Endodermal cell (in vitro differentiated cells): Measurements from ENCODE around the gene MRM2. TPM values are rescaled to one million over a fixed set of nuclear protein-coding genes. Genes with fewer than 3 reads are reported as not detected.

Source experiments
- DNase-seq: peaks from one replicate; pipeline ENCODE4 v3.0.0-alpha.2; 2017
- H3K27ac ChIP-seq: 2 replicates; pipeline ENCODE4 v1.5.1; 2013; ENCODE audit warnings: mild to moderate bottlenecking, low read depth, low read length, moderate library complexity
- H3K27me3 ChIP-seq: 2 replicates; pipeline ENCODE4 v1.6.1; 2013; ENCODE audit warnings: mild to moderate bottlenecking, low read length, moderate library complexity; ENCODE audit not compliant: insufficient read depth, control insufficient read depth, poor library complexity, severe bottlenecking
- H3K36me3 ChIP-seq: 2 replicates; pipeline ENCODE4 v1.7.0; 2013; ENCODE audit warnings: mild to moderate bottlenecking, low read length, moderate library complexity; ENCODE audit not compliant: control insufficient read depth, insufficient read depth
- H3K4me1 ChIP-seq: one replicate; pipeline ENCODE4 v1.7.0; 2013; ENCODE audit warnings: low read length; ENCODE audit not compliant: control insufficient read depth, insufficient read depth
- H3K4me3 ChIP-seq: 2 replicates; pipeline ENCODE4 v1.5.1; 2013; ENCODE audit warnings: mild to moderate bottlenecking, low read length, moderate library complexity
- H3K9ac ChIP-seq: 2 replicates; pipeline ENCODE4 v1.6.1; 2013; ENCODE audit warnings: mild to moderate bottlenecking, low read length, moderate library complexity; ENCODE audit not compliant: poor library complexity, severe bottlenecking; ENCODE audit errors: extremely low read depth
- H3K9me3 ChIP-seq: 2 replicates; pipeline ENCODE4 v1.6.1; 2013; ENCODE audit warnings: mild to moderate bottlenecking, low read length, moderate library complexity; ENCODE audit not compliant: control insufficient read depth
- H3K27ac Mint-ChIP-seq: 2 replicates; pipeline ENCODE4 v1.8.0; 2020; ENCODE audit warnings: mixed read lengths
- H3K27me3 Mint-ChIP-seq: 2 replicates; pipeline ENCODE4 v1.8.0; 2021; ENCODE audit warnings: mild to moderate bottlenecking, mixed read lengths; ENCODE audit not compliant: insufficient read depth
- H3K36me3 Mint-ChIP-seq: 2 replicates; pipeline ENCODE4 v1.8.0; 2020; ENCODE audit warnings: low read depth, mixed read lengths
- H3K4me1 Mint-ChIP-seq: 2 replicates; pipeline ENCODE4 v1.8.0; 2020; ENCODE audit warnings: mixed read lengths
- H3K4me3 Mint-ChIP-seq: 2 replicates; pipeline ENCODE4 v1.8.0; 2020; ENCODE audit warnings: mild to moderate bottlenecking, moderate library complexity, mixed read lengths
- H3K9me3 Mint-ChIP-seq: 2 replicates; pipeline ENCODE4 v1.8.0; 2020; ENCODE audit warnings: mild to moderate bottlenecking, mixed read lengths
- WGBS, 2 experiments: methylation state at CpG; one replicate each; pipeline versions ENCODE4 v1.1.5 to v1.1.7; 2013; ENCODE audit warnings: missing lambda C conversion rate in 2 of 2, mixed read lengths in 1 of 2; ENCODE audit not compliant: insufficient coverage in 1 of 2, insufficient read length in 1 of 2; 5-methylcytosine and 5-hydroxymethylcytosine counted together
- total RNA-seq, 2 donors: library from RNA; stranded (reverse); fragmentation: NEBNext Ultra II Directional in 1 of 2; extraction: Animal tissue kit (Norgen Biotek cat#: 25700) in 1 of 2; gene quantifications; 2 replicates in 1 of 2; 3 replicates in 1 of 2; pipeline ENCODE4 v1.2.1, GENCODE V29; 2021
- TF ChIP-seq, protein P1 (sequence below): fragments of 200-600 bp; sonication (generic); conservative IDR thresholded peaks from 2 replicates; pipeline ENCODE4 v1.5.0; 2021; ENCODE audit warnings: antibody characterized with exemption, mild to moderate bottlenecking

The MRM2 gene
- total RNA-seq, 2 donors from 2014 or later, result 38.9 TPM

DNA sequence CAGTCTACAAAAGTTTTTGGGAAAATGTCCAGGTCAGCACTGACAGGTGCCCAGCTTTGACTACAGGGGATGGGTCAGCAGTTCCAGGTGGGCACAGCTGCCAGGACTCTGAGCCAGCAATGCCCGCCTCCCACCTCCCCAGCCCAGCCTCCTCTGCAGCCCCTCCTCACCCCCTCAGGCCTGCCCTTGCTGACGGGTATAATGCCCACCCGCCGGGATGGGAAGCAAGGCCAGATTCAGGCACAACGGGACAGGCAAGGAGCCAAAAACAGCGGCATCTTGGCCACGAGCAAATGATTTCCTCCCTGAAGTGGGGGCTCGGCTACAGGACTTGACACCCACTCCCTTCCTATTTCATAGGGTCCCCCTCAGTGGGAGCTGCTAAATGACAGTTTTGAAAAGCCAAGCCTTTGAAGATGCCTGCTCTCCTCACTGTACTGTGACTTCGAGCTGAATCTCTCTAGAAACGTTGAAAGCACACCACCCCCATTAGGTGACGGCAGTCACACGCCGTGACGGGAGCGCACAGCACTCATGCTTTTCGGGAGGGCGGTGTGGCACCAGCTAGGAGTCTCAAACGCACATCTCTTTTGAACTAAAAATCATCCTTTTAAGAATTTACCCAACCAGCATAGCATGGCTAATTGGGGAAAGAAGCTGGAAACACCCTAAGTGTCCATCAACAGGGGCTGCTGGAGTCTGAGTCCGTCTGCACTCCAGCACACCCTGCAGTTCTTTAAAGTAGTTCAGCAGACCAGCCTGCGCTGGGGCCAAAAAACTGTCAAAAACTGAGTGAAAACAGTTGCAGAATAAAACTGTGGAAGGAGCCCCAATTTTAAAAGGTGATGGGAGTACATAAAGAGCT lies 38.9 kb downstream of the MRM2 start:
- H3K27ac ChIP-seq, result no peak overlapping the region
- peak overlapping the region; percentile 21 for H3K27ac Mint-ChIP-seq

DNA sequence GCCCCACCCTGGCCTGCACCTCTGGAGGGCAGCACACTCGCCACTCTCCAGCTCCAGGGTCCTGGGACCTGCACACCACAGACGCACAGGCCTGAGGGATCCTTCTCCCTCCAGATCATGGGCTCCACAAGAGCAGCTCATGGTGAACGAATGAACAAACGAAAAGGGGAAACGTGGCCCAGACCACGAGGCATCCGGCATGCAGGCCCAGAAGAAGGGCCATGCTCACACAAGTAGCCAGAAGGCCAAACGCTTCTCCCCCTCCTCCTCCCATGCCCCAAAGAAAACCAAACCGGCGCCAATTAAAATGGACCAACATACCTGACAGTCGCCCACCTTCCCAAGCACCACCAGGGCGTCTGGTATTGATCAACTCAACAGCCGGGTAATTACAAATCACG lies 39.6 kb downstream of the MRM2 start:
- H3K27ac ChIP-seq, result no peak overlapping the region
- H3K9ac ChIP-seq, result no peak overlapping the region
- no peaks in the 10 kb centered on the region for H3K4me1 ChIP-seq
- no peak overlapping the region for H3K4me3 Mint-ChIP-seq
- H3K9me3 ChIP-seq, result no peaks in the 10 kb centered on the region
- peaks cover 3% of the 10 kb centered on the region for H3K4me1 Mint-ChIP-seq
- TF ChIP-seq, protein P1, sequence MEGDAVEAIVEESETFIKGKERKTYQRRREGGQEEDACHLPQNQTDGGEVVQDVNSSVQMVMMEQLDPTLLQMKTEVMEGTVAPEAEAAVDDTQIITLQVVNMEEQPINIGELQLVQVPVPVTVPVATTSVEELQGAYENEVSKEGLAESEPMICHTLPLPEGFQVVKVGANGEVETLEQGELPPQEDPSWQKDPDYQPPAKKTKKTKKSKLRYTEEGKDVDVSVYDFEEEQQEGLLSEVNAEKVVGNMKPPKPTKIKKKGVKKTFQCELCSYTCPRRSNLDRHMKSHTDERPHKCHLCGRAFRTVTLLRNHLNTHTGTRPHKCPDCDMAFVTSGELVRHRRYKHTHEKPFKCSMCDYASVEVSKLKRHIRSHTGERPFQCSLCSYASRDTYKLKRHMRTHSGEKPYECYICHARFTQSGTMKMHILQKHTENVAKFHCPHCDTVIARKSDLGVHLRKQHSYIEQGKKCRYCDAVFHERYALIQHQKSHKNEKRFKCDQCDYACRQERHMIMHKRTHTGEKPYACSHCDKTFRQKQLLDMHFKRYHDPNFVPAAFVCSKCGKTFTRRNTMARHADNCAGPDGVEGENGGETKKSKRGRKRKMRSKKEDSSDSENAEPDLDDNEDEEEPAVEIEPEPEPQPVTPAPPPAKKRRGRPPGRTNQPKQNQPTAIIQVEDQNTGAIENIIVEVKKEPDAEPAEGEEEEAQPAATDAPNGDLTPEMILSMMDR, result no peak
- DNase-seq, result no peak
- H3K36me3 ChIP-seq, result peaks cover 25% of the 10 kb centered on the region
- no peaks in the 10 kb centered on the region for H3K27me3 ChIP-seq
- H3K9me3 Mint-ChIP-seq, result no peaks in the 10 kb centered on the region
- no peak overlapping the region for H3K4me3 ChIP-seq
- 92 to 99% methylated on average over 11 to 14 of the region's 14 CpGs for WGBS, 2 experiments
- H3K27me3 Mint-ChIP-seq, result no peaks in the 10 kb centered on the region
- H3K36me3 Mint-ChIP-seq, result peaks cover 44% of the 10 kb centered on the region
- H3K27ac Mint-ChIP-seq, result no peak overlapping the region

More for the DNA sequence above, 38.9 kb downstream of the MRM2 start:
- H3K4me1 ChIP-seq, result no peaks in the 10 kb centered on the region
- TF ChIP-seq, protein P1, result no peak
- H3K36me3 ChIP-seq, result peaks cover 33% of the 10 kb centered on the region
- no peaks in the 10 kb centered on the region for H3K27me3 ChIP-seq
- H3K4me3 ChIP-seq, result no peak overlapping the region
- DNase-seq, result no peak
- Mint-ChIP-seq H3K9me3 (no peaks in the 10 kb centered on the region), H3K36me3 (peaks cover 48% of the 10 kb centered on the region), H3K4me1 (no peaks in the 10 kb centered on the region), H3K27me3 (no peaks in the 10 kb centered on the region), H3K4me3 (no peak overlapping the region)
- 92 to 97% methylated on average over 13 to 20 of the region's 20 CpGs for WGBS, 2 experiments
- H3K9me3 ChIP-seq, result no peaks in the 10 kb centered on the region
- no peak overlapping the region for H3K9ac ChIP-seq

DNA sequence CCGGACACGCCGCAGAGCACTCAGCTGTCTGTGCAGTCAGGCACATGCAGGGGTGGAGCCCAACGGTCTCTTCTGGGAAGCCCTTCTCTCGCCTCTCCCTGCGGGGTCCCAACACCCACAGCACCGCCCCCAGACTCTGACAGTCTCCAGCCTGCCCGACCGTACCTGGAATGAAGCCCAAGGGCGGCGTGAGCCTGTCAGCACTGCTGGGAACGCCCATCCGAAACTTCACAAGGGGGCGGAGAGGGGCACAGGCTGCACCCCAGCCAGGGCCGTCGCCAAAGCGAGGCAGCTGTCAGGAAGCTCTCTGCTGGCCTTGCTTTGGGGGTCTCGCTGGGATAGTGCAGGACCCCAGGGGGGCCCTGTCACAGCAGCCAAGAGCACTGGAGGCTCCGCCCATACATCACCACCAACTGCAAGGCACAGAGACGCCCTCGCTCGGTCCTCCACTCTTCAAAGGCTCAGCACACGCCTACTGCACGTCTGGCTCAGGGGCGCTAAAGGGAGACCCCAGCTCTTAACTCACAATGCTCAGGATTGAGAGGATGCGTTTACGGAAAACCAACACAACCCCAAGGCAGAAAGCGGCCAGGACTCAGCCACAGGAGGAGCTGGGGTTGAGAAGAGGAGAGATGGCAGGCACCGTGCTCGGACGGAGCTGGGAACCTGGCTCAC lies 40.2 kb downstream of the MRM2 start:
- H3K36me3 ChIP-seq, result peaks cover 28% of the 10 kb centered on the region
- no peaks in the 10 kb centered on the region for H3K27me3 Mint-ChIP-seq
- no peaks in the 10 kb centered on the region for H3K9me3 Mint-ChIP-seq
- H3K4me1 Mint-ChIP-seq, result peaks cover 8% of the 10 kb centered on the region
- H3K27ac ChIP-seq, result no peak overlapping the region
- WGBS, 2 experiments, result 88 to 92% methylated on average over 24 to 31 of the region's 31 CpGs
- no peaks in the 10 kb centered on the region for H3K27me3 ChIP-seq
- H3K27ac Mint-ChIP-seq, result no peak overlapping the region
- TF ChIP-seq, protein P1, result no peak
- no peak overlapping the region for H3K9ac ChIP-seq
- DNase-seq, result peak; percentile 44
- H3K4me3 Mint-ChIP-seq, result no peak overlapping the region
- no peaks in the 10 kb centered on the region for H3K4me1 ChIP-seq
- H3K36me3 Mint-ChIP-seq, result peaks cover 45% of the 10 kb centered on the region
- H3K4me3 ChIP-seq, result no peak overlapping the region
- H3K9me3 ChIP-seq, result no peaks in the 10 kb centered on the region
